ENCODE results near the gene MACF1.

- TF ChIP-seq POLR2A (IDR thresholded peaks at IDR 0.05) (no peak), POLR2AphosphoS5 (IDR thresholded peaks at IDR 0.05) (no peak), CTCF (IDR thresholded peaks at IDR 0.05) (no peak)
These were observed 232.3 kb downstream of the MACF1 start for GRCh38 chr1:39436842-39437241.
